Measurements from ENCODE around the gene RHOU.
"Not testable (repeated sequence)": the region's sequence is repeated elsewhere in the genome, so short reads cannot be mapped to it uniquely, and the experiment has no call there.

RHOU gene

GRCh38 chr1:228734881-228735801 lies at the start of gene RHOU:
TSS of gene RHOU (plus strand) at chr1:228735479. CDS start at chr1:228735743, 264 bp downstream.
- peak within 1 kb of the TSS; percentile 31 for H3K4me3 ChIP-seq (ENCODE audit: low read length)
- no peak for TF ChIP-seq CTCF (IDR thresholded peaks at IDR 0.05; ENCODE audit: insufficient read depth, low read depth, low read length, missing control alignments)
- peak; percentile 18 for DNase-seq (ENCODE audit: low read depth)

- TF ChIP-seq CTCF (IDR thresholded peaks at IDR 0.05; ENCODE audit: insufficient read depth, low read depth, low read length, missing control alignments), result no peak
- H3K4me3 ChIP-seq (ENCODE audit: low read length), result no peak overlapping the region
- DNase-seq (ENCODE audit: low read depth), result no peak
These were observed 47.7 kb upstream of the RHOU start for GRCh38 chr1:228687587-228687986.

GRCh38 chr1:228689255-228689654 lies 46.0 kb upstream of the RHOU start:
- TF ChIP-seq CTCF (IDR thresholded peaks at IDR 0.05; ENCODE audit: insufficient read depth, low read depth, low read length, missing control alignments), result no peak
- no peak for DNase-seq (ENCODE audit: low read depth)
- H3K4me3 ChIP-seq (ENCODE audit: low read length), result no peak overlapping the region

- no peak overlapping the region for H3K4me3 ChIP-seq (ENCODE audit: low read length)
- TF ChIP-seq CTCF (IDR thresholded peaks at IDR 0.05; ENCODE audit: insufficient read depth, low read depth, low read length, missing control alignments), result no peak
- DNase-seq (ENCODE audit: low read depth), result no peak
These were observed 44.1 kb upstream of the RHOU start for GRCh38 chr1:228691211-228691610.

GRCh38 chr1:228691926-228692325 lies 43.4 kb upstream of the RHOU start:
- peak; percentile 51 for TF ChIP-seq CTCF (IDR thresholded peaks at IDR 0.05; ENCODE audit: insufficient read depth, low read depth, low read length, missing control alignments)
- no peak overlapping the region for H3K4me3 ChIP-seq (ENCODE audit: low read length)
- DNase-seq (ENCODE audit: low read depth), result peak; percentile 69

GRCh38 chr1:228694447-228694846 lies 40.8 kb upstream of the RHOU start:
- DNase-seq (ENCODE audit: low read depth); H3K4me3 ChIP-seq (ENCODE audit: low read length): not testable (repeated sequence)

GRCh38 chr1:228695015-228695955 lies 40.0 kb upstream of the RHOU start:
- TF ChIP-seq CTCF (IDR thresholded peaks at IDR 0.05; ENCODE audit: insufficient read depth, low read depth, low read length, missing control alignments), result no peak
- H3K4me3 ChIP-seq (ENCODE audit: low read length), result no peak overlapping the region
- DNase-seq (ENCODE audit: low read depth), result no peak
